Tibial nerve (tissue), 4 donors: ENCODE results near the gene MAOB. TPM values are rescaled to one million over a fixed set of nuclear protein-coding genes. Genes with fewer than 3 reads are reported as not detected.
A peak's percentile ranks its signal among the peaks of the same experiment; 100 is the strongest.

Experiments
- DNase-seq, 2 donors: peaks; one replicate each; pipeline ENCODE4 v3.0.0-alpha.2; 2019; ENCODE audit warnings: low spot score in 2 of 2
- H3K27ac ChIP-seq, 4 donors: fragments of 200-600 bp; sonication (generic) in 3 of 4; one replicate each; pipeline ENCODE4 v1.5.1; 2017 to 2019; ENCODE audit warnings: mild to moderate bottlenecking in 1 of 4
- H3K27me3 ChIP-seq, 2 donors: fragments of 200-600 bp; sonication (generic) in 1 of 2; one replicate each; pipeline versions ENCODE4 v1.5.1 to v1.6.0; 2017 to 2019
- H3K36me3 ChIP-seq, 3 donors: fragments of 200-600 bp; sonication (generic); one replicate each; pipeline ENCODE4 v1.5.1; 2018 to 2019
- H3K4me1 ChIP-seq, 4 donors: fragments of 200-600 bp; sonication (generic) in 3 of 4; one replicate each; pipeline ENCODE4 v1.5.1; 2017 to 2019
- H3K4me3 ChIP-seq, 4 donors: fragments of 200-600 bp; sonication (generic) in 3 of 4; one replicate each; pipeline ENCODE4 v1.5.1; 2017 to 2019; ENCODE audit warnings: mild to moderate bottlenecking in 1 of 4, moderate library complexity in 1 of 4
- H3K9me3 ChIP-seq, 4 donors: fragments of 200-600 bp; sonication (generic) in 3 of 4; one replicate each; pipeline ENCODE4 v1.5.1; 2017 to 2019
- EP300 ChIP-seq, 2 donors: sonication (generic); formaldehyde crosslinking; IDR thresholded peaks; one replicate each; pipeline ENCODE4 v1.6.1; 2017; ENCODE audit warnings: antibody characterized with exemption in 2 of 2, mild to moderate bottlenecking in 1 of 2
- POLR2A ChIP-seq, 2 donors: fragments of 450-650 bp; IDR thresholded peaks; one replicate each; pipeline ENCODE4 v1.6.1; 2017; ENCODE audit warnings: antibody characterized with exemption in 2 of 2, mild to moderate bottlenecking in 2 of 2, moderate library complexity in 2 of 2
- WGBS, 2 donors: methylation state at CpG; one replicate each; pipeline ENCODE4 v1.1.5; 2018; 5-methylcytosine and 5-hydroxymethylcytosine counted together
- total RNA-seq, 4 donors: library from RNA; depleted of rRNA; stranded (reverse); fragments of >200 nt; gene quantifications; one replicate each; pipeline ENCODE4 v1.1.0, GENCODE V29; 2016
- TF ChIP-seq, protein P1 (sequence below), 5 experiments: fragments of 200-600 bp in 3 of 5; fragments of 450-650 bp in 2 of 5; sonication (generic) in 3 of 5; IDR thresholded peaks; one replicate each; pipeline ENCODE4 v1.5.1; 2016 to 2019; ENCODE audit warnings: antibody characterized with exemption in 5 of 5, mild to moderate bottlenecking in 3 of 5, moderate library complexity in 2 of 5

MAOB gene
- total RNA-seq, 4 donors from 2014 or later: 8.8 to 35.1 (median 22.8) TPM

DNA sequence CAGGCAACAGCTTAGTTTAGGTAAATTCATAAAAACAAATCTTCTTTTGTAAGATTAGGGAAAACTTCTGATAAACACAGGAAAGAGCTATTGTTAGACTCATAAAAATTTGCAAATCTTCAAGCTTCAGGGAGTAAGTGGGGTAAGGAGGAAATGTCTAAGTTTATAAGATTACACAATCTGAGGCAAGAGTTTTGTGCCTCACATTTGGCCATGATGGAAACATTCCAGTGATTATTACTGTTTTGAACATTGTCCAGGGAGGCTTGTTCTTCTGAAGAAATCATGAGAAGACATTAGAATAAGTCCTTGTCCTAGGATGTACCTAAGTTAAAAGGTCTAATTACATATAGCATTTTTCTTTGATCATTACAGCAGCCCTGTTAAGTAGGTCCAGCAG is 72.8 kb downstream of the MAOB start:
- peak overlapping the region in 1 of 4 donors; percentile 29 for H3K27ac ChIP-seq
- no peak overlapping the region for H3K4me3 ChIP-seq
- peaks cover 0 to 4% of the 10 kb centered on the region in 2 donors for H3K27me3 ChIP-seq
- TF ChIP-seq, protein P1, sequence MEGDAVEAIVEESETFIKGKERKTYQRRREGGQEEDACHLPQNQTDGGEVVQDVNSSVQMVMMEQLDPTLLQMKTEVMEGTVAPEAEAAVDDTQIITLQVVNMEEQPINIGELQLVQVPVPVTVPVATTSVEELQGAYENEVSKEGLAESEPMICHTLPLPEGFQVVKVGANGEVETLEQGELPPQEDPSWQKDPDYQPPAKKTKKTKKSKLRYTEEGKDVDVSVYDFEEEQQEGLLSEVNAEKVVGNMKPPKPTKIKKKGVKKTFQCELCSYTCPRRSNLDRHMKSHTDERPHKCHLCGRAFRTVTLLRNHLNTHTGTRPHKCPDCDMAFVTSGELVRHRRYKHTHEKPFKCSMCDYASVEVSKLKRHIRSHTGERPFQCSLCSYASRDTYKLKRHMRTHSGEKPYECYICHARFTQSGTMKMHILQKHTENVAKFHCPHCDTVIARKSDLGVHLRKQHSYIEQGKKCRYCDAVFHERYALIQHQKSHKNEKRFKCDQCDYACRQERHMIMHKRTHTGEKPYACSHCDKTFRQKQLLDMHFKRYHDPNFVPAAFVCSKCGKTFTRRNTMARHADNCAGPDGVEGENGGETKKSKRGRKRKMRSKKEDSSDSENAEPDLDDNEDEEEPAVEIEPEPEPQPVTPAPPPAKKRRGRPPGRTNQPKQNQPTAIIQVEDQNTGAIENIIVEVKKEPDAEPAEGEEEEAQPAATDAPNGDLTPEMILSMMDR (IDR thresholded peaks at IDR 0.05): no peak
- peak in 1 of 2 donors; percentile 37 for TF ChIP-seq EP300 (IDR thresholded peaks at IDR 0.05)
- no peaks in the 10 kb centered on the region for H3K4me1 ChIP-seq
- peak in 1 of 2 donors; percentile 36 for DNase-seq
- H3K36me3 ChIP-seq: no peaks in the 10 kb centered on the region
- H3K9me3 ChIP-seq: no peaks in the 10 kb centered on the region

DNA sequence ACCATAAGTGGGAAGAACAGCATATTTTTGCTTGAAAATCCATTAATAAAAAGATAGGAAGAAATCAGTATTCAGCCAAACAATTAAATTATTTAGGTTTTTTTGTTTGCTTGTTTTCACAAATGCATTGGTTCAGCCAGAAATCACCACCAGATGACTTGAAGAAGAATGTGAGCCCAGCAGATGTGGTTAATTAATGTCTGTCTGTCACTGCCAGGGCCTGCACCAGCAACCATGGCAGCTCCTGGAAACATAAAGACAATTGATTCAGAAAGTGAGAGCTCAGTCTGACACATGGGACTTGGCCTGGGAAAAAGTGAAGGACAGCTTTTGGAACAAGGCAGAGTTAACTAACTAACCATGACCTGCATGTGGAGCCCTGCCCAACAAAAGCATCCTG is 74.0 kb downstream of the MAOB start:
- no peak overlapping the region for H3K27ac ChIP-seq
- no peak for DNase-seq
- no peaks in the 10 kb centered on the region for H3K9me3 ChIP-seq
- H3K4me1 ChIP-seq: no peaks in the 10 kb centered on the region
- peaks cover 0 to 12% of the 10 kb centered on the region in 2 donors for H3K27me3 ChIP-seq
- no peaks in the 10 kb centered on the region for H3K36me3 ChIP-seq
- H3K4me3 ChIP-seq: no peak overlapping the region
- TF ChIP-seq POLR2A (IDR thresholded peaks at IDR 0.05): no peak
- no peak for TF ChIP-seq EP300 (IDR thresholded peaks at IDR 0.05)

DNA sequence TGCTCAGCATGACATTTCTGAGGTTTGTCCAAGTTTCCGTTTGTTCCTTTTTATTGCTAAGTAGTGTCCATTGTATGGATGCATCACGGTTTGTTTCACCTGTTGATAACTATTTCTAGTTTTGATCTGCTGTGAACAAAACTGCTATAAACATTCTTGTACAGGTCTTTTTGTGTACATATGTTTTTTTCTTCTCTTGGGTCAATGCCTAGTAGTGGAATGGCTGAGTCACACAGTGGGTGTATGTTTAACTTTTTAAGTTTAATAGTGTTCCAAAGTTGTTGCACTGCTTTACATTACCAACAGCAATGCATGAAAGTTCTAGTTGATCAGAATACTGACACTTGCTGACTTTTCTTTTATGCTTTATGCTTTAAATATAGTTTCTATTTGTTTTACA is 76.7 kb downstream of the MAOB start:
- Histone ChIP-seq H3K27ac (no peak overlapping the region), H3K9me3 (no peaks in the 10 kb centered on the region), H3K27me3 (peaks cover 0 to 12% of the 10 kb centered on the region in 2 donors), H3K4me1 (no peaks in the 10 kb centered on the region), H3K4me3 (no peak overlapping the region), H3K36me3 (no peaks in the 10 kb centered on the region)
- TF ChIP-seq EP300 (IDR thresholded peaks at IDR 0.05) (no peak), POLR2A (IDR thresholded peaks at IDR 0.05) (no peak)
- TF ChIP-seq, protein P1 (IDR thresholded peaks at IDR 0.05): no peak
- WGBS, 2 donors: 78 to 97% methylated on average over 2 of the region's 2 CpGs
- no peak for DNase-seq

DNA sequence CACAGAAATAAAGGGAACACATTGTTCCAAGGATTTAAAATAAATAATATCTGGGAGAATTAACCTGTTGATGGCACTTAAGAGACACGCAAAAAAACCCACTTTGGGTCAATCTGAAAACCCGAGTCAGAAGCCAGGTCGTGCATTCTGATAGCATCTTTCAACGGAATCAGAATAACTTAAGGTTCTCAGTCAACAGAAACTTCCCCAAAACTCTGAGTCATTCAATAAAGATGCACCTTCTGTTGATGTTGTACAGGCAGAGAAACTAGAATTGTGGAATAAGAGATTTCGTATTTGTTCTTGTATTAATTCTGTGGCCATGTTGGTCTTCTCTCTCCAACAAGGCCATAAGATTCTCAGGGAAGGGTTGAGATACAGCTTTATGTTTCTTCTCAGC is 78.2 kb downstream of the MAOB start:
- Histone ChIP-seq H3K27me3 (peaks cover 0 to 12% of the 10 kb centered on the region in 2 donors), H3K4me3 (no peak overlapping the region), H3K27ac (no peak overlapping the region), H3K4me1 (no peaks in the 10 kb centered on the region), H3K36me3 (no peaks in the 10 kb centered on the region), H3K9me3 (no peaks in the 10 kb centered on the region)
- DNase-seq: no peak
- TF ChIP-seq POLR2A (IDR thresholded peaks at IDR 0.05) (no peak), EP300 (IDR thresholded peaks at IDR 0.05) (no peak)
- TF ChIP-seq, protein P1 (IDR thresholded peaks at IDR 0.05): no peak
- 56 to 84% methylated on average over 5 of the region's 5 CpGs for WGBS, 2 donors

DNA sequence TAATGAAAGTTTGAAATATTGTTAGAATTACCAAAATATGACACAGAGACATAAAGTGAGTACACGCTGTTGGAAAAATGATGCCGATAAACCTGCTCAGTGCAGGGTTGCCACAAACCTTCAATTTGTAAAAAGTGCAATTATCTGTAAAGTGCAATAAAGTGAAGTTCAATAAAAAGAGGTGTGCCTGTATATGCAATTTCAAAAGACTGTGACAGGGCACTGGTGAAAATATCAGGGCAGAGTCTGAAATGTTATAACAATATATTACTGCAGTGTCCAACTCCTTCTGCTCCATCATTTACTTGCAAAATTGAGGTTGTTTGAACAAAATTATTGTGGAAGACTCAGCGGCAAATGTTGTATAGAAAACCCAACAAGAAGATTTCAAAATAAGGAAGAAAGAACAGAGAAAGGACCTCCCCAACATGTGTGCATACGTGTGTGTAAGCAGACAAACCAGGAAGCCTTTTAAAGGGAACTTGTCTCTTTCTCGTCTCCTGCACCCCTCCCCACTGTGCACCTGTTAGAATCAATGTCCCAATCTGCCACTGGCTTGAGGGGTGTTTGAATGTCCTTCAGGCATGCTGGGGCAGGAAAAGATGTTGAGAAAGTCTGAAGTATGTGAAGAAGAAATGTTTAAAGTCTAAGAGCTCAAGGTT is 96.2 kb downstream of the MAOB start:
- Histone ChIP-seq H3K4me1 (no peaks in the 10 kb centered on the region), H3K9me3 (no peaks in the 10 kb centered on the region), H3K27me3 (no peaks in the 10 kb centered on the region), H3K27ac (no peak overlapping the region), H3K36me3 (peaks cover 0 to 10% (median 0%) of the 10 kb centered on the region in 3 donors), H3K4me3 (no peak overlapping the region)
- no peak for DNase-seq
- TF ChIP-seq EP300 (IDR thresholded peaks at IDR 0.05) (no peak), POLR2A (IDR thresholded peaks at IDR 0.05) (no peak)
- TF ChIP-seq, protein P1 (IDR thresholded peaks at IDR 0.05): no peak
- 82 to 95% methylated on average over 5 of the region's 5 CpGs for WGBS, 2 donors
